ENCODE results near the gene BAHD1.

GRCh38 chr15:40512440-40512839, 71.7 kb downstream of the BAHD1 start:
- no peak for TF ChIP-seq ZNF274 (IDR thresholded peaks at IDR 0.05; ENCODE audit: low read depth, low read length)
- no peak for TF ChIP-seq YY1 (IDR thresholded peaks at IDR 0.05; ENCODE audit: insufficient read depth, insufficient read length)

All from NT2/D1 (cell line).